Gastroesophageal sphincter (tissue), 4 donors: Measurements from ENCODE around the gene RNF215. TPM values are rescaled to one million over a fixed set of nuclear protein-coding genes. Genes with fewer than 3 reads are reported as not detected.

Experiments used
- ATAC-seq: fragments of 150-250 bp; one replicate; pipeline ENCODE4 v1.9.1; 2016; ENCODE audit warnings: mild to moderate bottlenecking, moderate library complexity
- H3K27ac ChIP-seq, 4 donors: fragments of 200-600 bp; sonication (generic) in 3 of 4; 1 replicate in 3 of 4; 2 replicates in 1 of 4; pipeline ENCODE4 v1.5.1; 2016 to 2019
- H3K27me3 ChIP-seq: fragments of 200-600 bp; sonication (generic); one replicate; pipeline ENCODE4 v1.5.1; 2019
- H3K36me3 ChIP-seq, 2 donors: fragments of 200-600 bp; sonication (generic); one replicate each; pipeline ENCODE4 v1.5.1; 2019; ENCODE audit warnings: control low read depth in 1 of 2
- H3K4me1 ChIP-seq, 3 donors: fragments of 200-600 bp; sonication (generic); 1 replicate in 2 of 3; 2 replicates in 1 of 3; pipeline ENCODE4 v1.5.1; 2016 to 2019; ENCODE audit warnings: control low read depth in 2 of 3
- H3K4me3 ChIP-seq, 2 donors: fragments of 200-600 bp; sonication (generic); one replicate each; pipeline ENCODE4 v1.5.1; 2019; ENCODE audit warnings: mild to moderate bottlenecking in 1 of 2, moderate library complexity in 1 of 2
- H3K9me3 ChIP-seq, 3 donors: fragments of 200-600 bp; sonication (generic); one replicate each; pipeline ENCODE4 v1.5.1; 2017 to 2019; ENCODE audit warnings: control low read depth in 2 of 3
- EP300 ChIP-seq: sonication (generic); formaldehyde crosslinking; IDR thresholded peaks from one replicate; pipeline ENCODE4 v1.6.1; 2017; ENCODE audit warnings: antibody characterized with exemption, mild to moderate bottlenecking
- POLR2A ChIP-seq, 2 donors: fragments of 450-650 bp; IDR thresholded peaks; one replicate each; pipeline ENCODE4 v1.6.1; 2017; ENCODE audit warnings: antibody characterized with exemption in 2 of 2, mild to moderate bottlenecking in 2 of 2, moderate library complexity in 1 of 2
- POLR2AphosphoS5 ChIP-seq: sonication (generic); formaldehyde crosslinking; IDR thresholded peaks from one replicate; pipeline ENCODE4 v1.6.1; 2017; ENCODE audit warnings: antibody characterized with exemption
- WGBS, 2 donors: methylation state at CpG; one replicate each; pipeline ENCODE4 v1.1.5; 2018; ENCODE audit warnings: low coverage in 1 of 2; 5-methylcytosine and 5-hydroxymethylcytosine counted together
- small RNA-seq, 4 donors: library from RNA; depleted of rRNA; stranded (forward); fragments of <200 nt; gene quantifications; one replicate each; pipeline ENCODE3, GENCODE V24; 2016
- total RNA-seq, 4 donors: library from RNA; depleted of rRNA; stranded (reverse); fragments of >200 nt; gene quantifications; one replicate each; pipeline ENCODE4 v1.1.0, GENCODE V29; 2016
- TF ChIP-seq, protein P1 (sequence below), 4 experiments: fragments of 200-600 bp in 2 of 4; fragments of 450-650 bp in 2 of 4; sonication (generic) in 1 of 4; IDR thresholded peaks; one replicate each; pipeline ENCODE4 v1.5.1; 2017 to 2019; ENCODE audit warnings: antibody characterized with exemption in 4 of 4, mild to moderate bottlenecking in 2 of 4, moderate library complexity in 2 of 4

Gene RNF215
- total RNA-seq, 4 donors from 2014 or later = 10.2 to 13.5 (median 11.7) TPM

DNA sequence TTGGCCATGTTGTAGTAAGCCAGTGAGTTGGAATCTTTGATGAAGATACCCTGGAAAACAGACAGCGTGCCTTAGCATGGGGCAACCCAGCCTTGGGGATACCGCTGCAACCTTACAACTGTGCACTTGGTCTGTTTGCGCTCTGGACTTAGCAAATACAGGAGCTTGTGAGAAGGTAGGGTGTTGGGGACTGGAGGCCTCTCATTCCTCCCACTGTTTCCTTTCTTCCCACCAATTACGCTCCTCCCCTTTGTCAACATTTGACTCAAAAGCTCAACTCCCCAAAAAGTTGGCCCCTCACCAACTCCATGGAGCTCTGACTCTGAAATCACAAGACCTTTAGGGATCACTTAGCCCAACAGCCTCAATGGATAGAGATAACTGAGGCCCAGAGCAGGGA lies 52.6 kb downstream of the RNF215 start:
- Histone ChIP-seq H3K27me3 (no peaks in the 10 kb centered on the region), H3K4me3 (no peak overlapping the region), H3K36me3 (peaks cover 7 to 93% of the 10 kb centered on the region in 2 donors), H3K4me1 (peaks cover 0 to 9% (median 0%) of the 10 kb centered on the region in 3 donors), H3K9me3 (no peaks in the 10 kb centered on the region), H3K27ac (no peak overlapping the region)
- 80 to 100% methylated on average over 1 to 2 of the region's 4 CpGs for WGBS, 2 donors
- no peak for ATAC-seq
- no peak for TF ChIP-seq EP300
- TF ChIP-seq, protein P1, sequence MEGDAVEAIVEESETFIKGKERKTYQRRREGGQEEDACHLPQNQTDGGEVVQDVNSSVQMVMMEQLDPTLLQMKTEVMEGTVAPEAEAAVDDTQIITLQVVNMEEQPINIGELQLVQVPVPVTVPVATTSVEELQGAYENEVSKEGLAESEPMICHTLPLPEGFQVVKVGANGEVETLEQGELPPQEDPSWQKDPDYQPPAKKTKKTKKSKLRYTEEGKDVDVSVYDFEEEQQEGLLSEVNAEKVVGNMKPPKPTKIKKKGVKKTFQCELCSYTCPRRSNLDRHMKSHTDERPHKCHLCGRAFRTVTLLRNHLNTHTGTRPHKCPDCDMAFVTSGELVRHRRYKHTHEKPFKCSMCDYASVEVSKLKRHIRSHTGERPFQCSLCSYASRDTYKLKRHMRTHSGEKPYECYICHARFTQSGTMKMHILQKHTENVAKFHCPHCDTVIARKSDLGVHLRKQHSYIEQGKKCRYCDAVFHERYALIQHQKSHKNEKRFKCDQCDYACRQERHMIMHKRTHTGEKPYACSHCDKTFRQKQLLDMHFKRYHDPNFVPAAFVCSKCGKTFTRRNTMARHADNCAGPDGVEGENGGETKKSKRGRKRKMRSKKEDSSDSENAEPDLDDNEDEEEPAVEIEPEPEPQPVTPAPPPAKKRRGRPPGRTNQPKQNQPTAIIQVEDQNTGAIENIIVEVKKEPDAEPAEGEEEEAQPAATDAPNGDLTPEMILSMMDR (IDR thresholded peaks at IDR 0.05) = no peak
- no peak for TF ChIP-seq POLR2AphosphoS5
- no peak for TF ChIP-seq POLR2A (IDR thresholded peaks at IDR 0.05)

DNA sequence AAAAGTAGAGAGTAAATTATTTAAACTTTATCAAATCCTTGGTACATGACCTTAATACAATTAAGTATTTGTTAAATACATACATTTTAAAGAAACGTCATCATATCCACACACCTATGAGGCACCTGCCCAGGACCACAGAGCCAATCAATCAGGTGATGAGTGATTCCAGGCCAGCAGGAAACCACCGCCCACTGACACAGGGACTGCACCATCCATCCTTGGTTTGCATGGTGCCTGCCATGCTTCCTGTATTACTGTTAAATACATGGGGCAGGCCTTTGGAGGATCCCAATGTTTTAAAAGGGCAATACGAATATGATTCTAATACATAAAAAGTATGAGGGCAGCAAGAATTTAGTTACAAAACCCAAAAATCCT lies 53.5 kb downstream of the RNF215 start:
- no peak overlapping the region for H3K27ac ChIP-seq
- 40 to 76% methylated on average over 1 to 3 of the region's 3 CpGs for WGBS, 2 donors
- H3K36me3 ChIP-seq = peaks cover 7 to 88% of the 10 kb centered on the region in 2 donors
- no peak for ATAC-seq
- no peaks in the 10 kb centered on the region for H3K27me3 ChIP-seq
- no peak for TF ChIP-seq POLR2A (IDR thresholded peaks at IDR 0.05)
- TF ChIP-seq, protein P1 (IDR thresholded peaks at IDR 0.05) = no peak
- no peak overlapping the region for H3K4me3 ChIP-seq
- no peaks in the 10 kb centered on the region for H3K9me3 ChIP-seq
- peaks cover 0 to 9% (median 0%) of the 10 kb centered on the region in 3 donors for H3K4me1 ChIP-seq

DNA sequence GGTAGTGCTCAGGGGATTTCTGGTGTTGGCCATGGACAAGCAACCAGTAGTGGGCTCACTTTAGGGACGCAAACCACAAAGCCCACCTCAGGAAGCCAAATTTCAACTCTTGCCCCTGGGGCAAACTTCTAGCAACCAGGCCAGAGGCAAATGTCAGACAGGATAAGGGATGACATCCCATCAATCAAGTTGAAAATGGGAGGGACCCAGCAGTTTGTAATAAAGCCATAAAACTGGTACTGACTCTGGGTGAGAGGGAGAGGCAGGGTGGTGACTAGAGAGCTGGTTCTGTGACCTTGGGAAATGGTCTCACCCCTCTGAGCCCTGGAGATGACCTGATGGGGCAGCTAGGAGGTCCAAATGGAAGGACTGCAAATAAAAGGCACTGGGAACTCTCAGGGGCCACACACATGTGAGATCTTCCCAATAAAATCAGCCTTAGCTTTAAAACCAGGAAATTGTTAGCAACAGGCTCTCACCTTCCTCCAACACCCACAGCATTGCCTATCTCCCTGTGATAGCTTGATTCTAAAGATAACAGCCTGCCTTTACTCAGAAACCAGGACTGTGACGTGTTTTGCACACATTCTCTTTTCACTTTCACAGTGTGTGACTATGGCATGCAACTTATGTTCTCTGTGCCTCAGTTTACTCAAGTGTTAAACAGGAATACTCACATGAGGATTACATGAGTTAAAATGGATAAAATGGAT lies 54.1 kb downstream of the RNF215 start:
- Histone ChIP-seq H3K4me3 (no peak overlapping the region), H3K9me3 (no peaks in the 10 kb centered on the region), H3K4me1 (peaks cover 0 to 9% (median 0%) of the 10 kb centered on the region in 3 donors), H3K27ac (peak overlapping the region in 3 of 4 donors; percentile 10 to 49 (median 14)), H3K27me3 (no peaks in the 10 kb centered on the region), H3K36me3 (peaks cover 7 to 83% of the 10 kb centered on the region in 2 donors)
- ATAC-seq = no peak
- TF ChIP-seq POLR2AphosphoS5 = no peak
- TF ChIP-seq, protein P1 (IDR thresholded peaks at IDR 0.05) = no peak
- no peak for TF ChIP-seq POLR2A (IDR thresholded peaks at IDR 0.05)
- TF ChIP-seq EP300 = no peak
- WGBS, 2 donors = 64 to 91% methylated on average over 1 of the region's 2 CpGs

DNA sequence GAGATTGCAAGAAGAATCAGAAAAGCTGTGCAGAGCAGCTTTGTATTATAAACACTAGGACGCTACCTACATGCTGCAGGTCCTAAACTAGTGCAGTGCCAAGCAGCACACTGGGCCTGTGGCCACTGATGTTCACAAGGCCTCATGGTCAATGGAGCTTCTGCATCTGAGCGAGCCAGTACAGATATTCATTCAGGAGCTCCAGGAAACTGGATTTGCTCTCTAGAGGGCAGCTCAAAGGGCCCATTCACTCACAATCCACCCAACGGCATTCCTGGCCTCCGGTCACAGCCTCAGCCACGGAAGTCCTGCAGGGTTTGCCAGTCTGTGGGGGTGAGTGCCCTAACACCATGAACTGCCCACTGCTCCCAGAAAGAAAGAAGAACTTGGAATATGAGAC lies 54.7 kb downstream of the RNF215 start:
- H3K4me1 ChIP-seq = peaks cover 0 to 12% (median 0%) of the 10 kb centered on the region in 3 donors
- 80% methylated on average over 2 of the region's 5 CpGs; no CpG with 5 or more reads in 1 of the 2 donors for WGBS, 2 donors
- ATAC-seq = no peak
- H3K9me3 ChIP-seq = no peaks in the 10 kb centered on the region
- TF ChIP-seq POLR2AphosphoS5 = no peak
- TF ChIP-seq POLR2A (IDR thresholded peaks at IDR 0.05) = no peak
- TF ChIP-seq, protein P1 (IDR thresholded peaks at IDR 0.05) = no peak
- TF ChIP-seq EP300 = no peak
- peak overlapping the region in 3 of 4 donors; percentile 10 to 49 (median 14) for H3K27ac ChIP-seq
- no peaks in the 10 kb centered on the region for H3K27me3 ChIP-seq
- H3K36me3 ChIP-seq = peaks cover 7 to 77% of the 10 kb centered on the region in 2 donors
- H3K4me3 ChIP-seq = no peak overlapping the region

Small RNAs within 50 kb of the gene (small RNA-seq; reads per million reads assigned to genes)
- gene AC004832.3 (0 reads per million in 4 donors), gene RNU6-564P (0 reads per million in 4 donors)

Other genes with a start within 250 kb of the RNF215 start
- gene LIF, start 140.7 kb downstream of the RNF215 start, total RNA-seq = 10 to 100 TPM in 1 of 4 donors, under 1 TPM in 2, not detected in 1; 0.58 to 15.8 (median 0.59) TPM
- 1 to 10 TPM in 2 of 4 donors, not detected in 2; 4.1 to 7.7 TPM for gene OSM, start 120.6 kb downstream of the RNF215 start, total RNA-seq
- gene CASTOR1, start 97.9 kb downstream of the RNF215 start, total RNA-seq = 10 to 100 TPM; 12.9 to 17.1 (median 16.2) TPM
- 10 to 100 TPM; 25.3 to 30.8 (median 26.0) TPM for gene TBC1D10A, start 60.5 kb downstream of the RNF215 start, total RNA-seq
- gene SF3A1, start 30.5 kb downstream of the RNF215 start, total RNA-seq = 10 to 100 TPM; 46.1 to 80.8 (median 63.7) TPM
- 1 to 10 TPM in 3 of 4 donors, under 1 TPM in 1; 0.99 to 1.9 (median 1.5) TPM for gene CCDC157, start 30.4 kb downstream of the RNF215 start, total RNA-seq
- gene SEC14L2, start 9.6 kb upstream of the RNF215 start, total RNA-seq = 10 to 100 TPM in 3 of 4 donors, 1 to 10 TPM in 1; 8.1 to 27.2 (median 15.8) TPM
- 10 to 100 TPM in 1 of 4 donors, 1 to 10 TPM in 3; 1.1 to 10.3 (median 6.3) TPM for gene MTFP1, start 38.4 kb upstream of the RNF215 start, total RNA-seq
- not detected for gene SEC14L3, start 84.6 kb upstream of the RNF215 start, total RNA-seq
- gene SEC14L4, start 118.3 kb upstream of the RNF215 start, total RNA-seq = not detected
- gene SEC14L6, start 159.3 kb upstream of the RNF215 start, total RNA-seq = 1 to 10 TPM in 1 of 4 donors, under 1 TPM in 3; 0.22 to 3.0 (median 0.54) TPM
- 1 to 10 TPM in 3 of 4 donors, under 1 TPM in 1; 0.54 to 3.0 (median 3.0) TPM for gene GAL3ST1, start 187.3 kb upstream of the RNF215 start, total RNA-seq
- 10 to 100 TPM; 35.5 to 48.9 (median 39.8) TPM for gene PES1, start 204.5 kb upstream of the RNF215 start, total RNA-seq
- 10 to 100 TPM; 14.2 to 42.7 (median 33.3) TPM for gene TCN2, start 219.8 kb upstream of the RNF215 start, total RNA-seq
- 10 to 100 TPM in 3 of 4 donors, 1 to 10 TPM in 1; 6.5 to 13.5 (median 10.9) TPM for gene SLC35E4, start 248.4 kb upstream of the RNF215 start, total RNA-seq